H1 (cell line): Measurements from ENCODE around the gene CDH18.

Experiments used
- GABPA ChIP-seq: IDR thresholded peaks from 2 replicates; pipeline ENCODE4 v1.6.1; 2011; ENCODE audit warnings: mild to moderate bottlenecking, low read length, moderate library complexity, borderline replicate concordance; ENCODE audit not compliant: insufficient read depth
- TCF12 ChIP-seq: IDR thresholded peaks from 2 replicates; pipeline ENCODE4 v1.6.1; 2011; ENCODE audit warnings: low read depth, mild to moderate bottlenecking, low read length
- TF ChIP-seq, protein P1 (sequence below), 3 experiments: IDR thresholded peaks; 1 replicate in 2 of 3; 2 replicates in 1 of 3; pipeline versions ENCODE4 v1.5.1 to v1.6.1; 2011; ENCODE audit warnings: low read length in 3 of 3, mild to moderate bottlenecking in 3 of 3, inconsistent platforms in 2 of 3, low read depth in 1 of 3, moderate library complexity in 1 of 3; ENCODE audit not compliant: insufficient read depth in 1 of 3; ENCODE audit errors: control extremely low read depth in 1 of 3

DNA sequence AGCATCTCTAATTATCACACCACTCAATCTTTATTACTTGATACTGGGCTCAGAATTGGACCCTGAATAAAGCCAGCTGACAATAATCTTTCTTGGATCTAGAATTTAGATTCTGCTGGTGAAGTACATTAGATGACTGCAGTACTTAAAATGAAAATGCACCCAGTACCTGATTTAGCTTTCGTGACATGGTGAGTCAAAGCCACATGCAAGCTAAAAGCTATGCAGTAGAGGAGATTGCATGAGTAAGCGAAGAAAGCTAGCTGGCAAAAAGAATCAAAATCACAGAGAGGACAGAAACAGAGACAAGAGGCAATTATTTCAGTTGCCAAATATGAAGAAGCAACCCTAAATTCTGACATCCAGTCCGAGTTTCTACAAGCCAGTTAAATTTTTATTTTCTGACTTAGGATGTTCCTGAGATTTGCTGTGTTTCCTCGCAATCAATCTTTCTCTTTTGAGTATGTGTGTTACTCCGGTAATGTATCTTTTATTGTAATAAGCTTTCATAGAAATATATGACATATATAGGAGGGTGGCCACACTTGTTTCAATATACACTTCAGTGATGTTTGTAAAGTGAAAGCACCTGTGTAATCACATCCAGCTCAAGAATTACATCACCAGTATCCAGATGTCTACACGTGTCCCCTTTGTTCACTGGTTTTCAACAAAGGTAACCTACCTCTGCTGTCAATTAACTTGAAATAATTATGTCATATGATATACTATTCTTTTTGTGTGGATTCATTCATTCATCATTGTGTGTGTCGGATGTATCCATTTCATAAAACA lies 101.7 kb downstream of the CDH18 start:
- TF ChIP-seq, protein P1, sequence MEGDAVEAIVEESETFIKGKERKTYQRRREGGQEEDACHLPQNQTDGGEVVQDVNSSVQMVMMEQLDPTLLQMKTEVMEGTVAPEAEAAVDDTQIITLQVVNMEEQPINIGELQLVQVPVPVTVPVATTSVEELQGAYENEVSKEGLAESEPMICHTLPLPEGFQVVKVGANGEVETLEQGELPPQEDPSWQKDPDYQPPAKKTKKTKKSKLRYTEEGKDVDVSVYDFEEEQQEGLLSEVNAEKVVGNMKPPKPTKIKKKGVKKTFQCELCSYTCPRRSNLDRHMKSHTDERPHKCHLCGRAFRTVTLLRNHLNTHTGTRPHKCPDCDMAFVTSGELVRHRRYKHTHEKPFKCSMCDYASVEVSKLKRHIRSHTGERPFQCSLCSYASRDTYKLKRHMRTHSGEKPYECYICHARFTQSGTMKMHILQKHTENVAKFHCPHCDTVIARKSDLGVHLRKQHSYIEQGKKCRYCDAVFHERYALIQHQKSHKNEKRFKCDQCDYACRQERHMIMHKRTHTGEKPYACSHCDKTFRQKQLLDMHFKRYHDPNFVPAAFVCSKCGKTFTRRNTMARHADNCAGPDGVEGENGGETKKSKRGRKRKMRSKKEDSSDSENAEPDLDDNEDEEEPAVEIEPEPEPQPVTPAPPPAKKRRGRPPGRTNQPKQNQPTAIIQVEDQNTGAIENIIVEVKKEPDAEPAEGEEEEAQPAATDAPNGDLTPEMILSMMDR (IDR thresholded peaks at IDR 0.05; ENCODE audit: control extremely low read depth in 1 of 3, insufficient read depth in 1 of 3, low read depth in 1 of 3, low read length in 3 of 3) = no peak
- no peak for TF ChIP-seq TCF12
- no peak for TF ChIP-seq GABPA
